NCI-H128 (cell line): Measurements from ENCODE around the gene CTNNB1.

ENCODE experiments used
- DNase-seq: peaks from one replicate; lab custom pipeline; 2025; ENCODE audit not compliant: unreplicated experiment; lab: John Stamatoyannopoulos, UW

Gene CTNNB1

DNA sequence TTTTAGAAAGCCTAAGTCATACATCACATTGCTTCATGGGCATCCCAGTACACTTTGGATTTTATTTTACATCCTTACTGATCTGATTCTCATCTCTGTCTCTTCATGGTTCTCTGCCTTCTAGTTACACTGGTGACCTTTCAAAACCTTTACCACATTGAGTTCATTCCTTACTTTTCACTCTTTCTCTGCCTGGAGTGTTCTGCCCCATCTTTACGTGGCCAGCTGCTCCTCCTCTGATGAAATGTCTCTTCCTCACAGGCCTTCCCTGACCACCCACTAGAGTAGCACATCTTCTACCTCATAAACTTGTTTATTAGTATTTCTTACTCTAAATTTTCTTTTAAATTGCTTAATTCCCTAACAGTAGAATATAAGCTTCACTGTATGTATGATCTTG lies 17.7 kb downstream of the CTNNB1 start:
- DNase-seq = no peak

DNA sequence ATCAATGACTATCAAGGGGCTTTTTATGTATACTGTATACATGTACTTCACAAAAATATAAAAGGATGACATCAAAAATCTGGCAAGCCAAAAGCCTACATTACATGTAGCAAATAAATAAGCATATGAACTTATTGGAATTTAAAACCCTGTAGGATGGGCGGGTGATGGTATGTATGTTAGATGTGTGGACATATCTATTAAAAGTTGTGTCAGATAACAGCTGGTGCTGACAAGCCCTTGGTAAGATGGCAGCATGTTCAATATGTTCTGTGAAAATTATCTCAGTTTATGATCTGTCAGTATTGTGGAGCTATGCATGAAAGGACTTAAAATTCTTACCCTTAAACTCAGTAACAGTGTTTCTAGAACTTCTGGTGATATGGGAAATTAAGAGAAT lies 20.1 kb downstream of the CTNNB1 start:
- DNase-seq = no peak

DNA sequence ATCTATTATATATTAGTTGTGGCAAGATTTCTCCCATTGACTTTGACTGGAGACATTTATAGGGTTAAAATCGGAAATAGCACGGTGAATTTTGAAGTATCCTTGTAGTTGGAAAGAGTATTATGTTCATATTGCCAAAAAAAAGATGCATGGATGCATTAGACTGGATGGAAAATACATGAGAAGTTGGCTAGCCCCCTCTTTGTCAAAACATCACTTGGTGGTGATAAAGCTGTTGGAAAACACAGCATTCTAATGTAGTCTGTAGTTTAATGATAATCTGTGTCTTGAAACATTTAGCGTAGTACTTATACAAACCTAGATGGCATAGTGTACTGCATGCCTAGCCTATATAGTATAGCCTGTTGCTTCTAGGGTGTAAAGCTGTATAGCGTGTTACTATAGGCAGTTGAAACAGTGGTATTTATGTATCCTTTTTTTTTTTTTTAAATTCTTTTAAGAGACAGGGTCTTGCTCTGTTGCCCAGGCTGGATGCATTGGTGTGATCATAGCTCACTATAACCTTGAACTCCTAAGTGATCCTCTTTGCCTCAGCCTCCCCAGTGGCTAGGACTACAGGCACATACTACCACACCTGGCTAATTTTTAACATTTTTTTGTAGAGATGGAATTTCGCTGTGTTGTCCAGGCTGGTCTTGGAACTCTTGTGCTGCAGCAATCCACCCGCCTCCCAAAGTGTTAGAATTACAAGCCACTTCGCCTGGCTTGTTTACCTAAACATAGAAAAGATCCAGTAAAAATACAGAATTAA lies 21.8 kb downstream of the CTNNB1 start:
- no peak for DNase-seq

GRCh38 chr3:41222012-41222411 lies 22.7 kb downstream of the CTNNB1 start:
- DNase-seq = no peak

DNA sequence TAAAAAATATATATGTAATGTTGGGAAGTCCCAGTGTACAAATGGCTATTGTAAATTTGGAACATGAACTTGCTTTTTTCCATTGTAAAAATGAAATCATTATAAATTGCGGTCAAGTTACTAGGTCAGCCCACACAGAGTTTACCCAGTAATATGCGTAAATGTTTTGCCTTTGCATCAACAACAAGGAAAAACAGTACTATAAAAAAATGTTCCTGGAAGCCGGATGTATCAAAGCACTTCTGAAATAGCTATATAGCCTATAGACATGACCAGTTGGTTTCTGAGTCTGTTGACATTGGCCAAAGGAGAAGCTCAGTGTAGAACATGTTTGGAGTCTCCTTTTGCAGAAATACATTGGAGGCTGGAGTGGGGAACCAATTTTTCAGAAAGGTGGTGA lies 23.2 kb downstream of the CTNNB1 start:
- DNase-seq = no peak

DNA sequence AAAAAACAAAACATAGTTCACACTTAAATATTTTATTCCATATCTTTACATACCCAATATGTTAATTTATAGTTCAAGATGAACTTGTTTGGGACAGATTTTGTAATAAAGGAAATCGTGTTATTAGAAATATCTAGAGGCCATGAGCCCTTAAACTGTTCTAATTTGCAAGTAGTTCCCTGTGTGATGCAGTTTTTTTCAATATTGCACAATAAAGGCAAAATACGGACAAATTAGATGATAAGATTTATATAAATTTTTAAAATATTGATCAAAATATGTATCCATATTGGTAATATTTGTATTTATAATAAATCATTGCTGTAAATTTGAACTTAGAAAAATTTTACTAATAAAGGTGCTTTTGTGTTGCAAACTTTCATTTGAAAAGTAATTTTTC lies 23.8 kb downstream of the CTNNB1 start:
- DNase-seq = no peak

GRCh38 chr3:41223691-41224090 lies 24.4 kb downstream of the CTNNB1 start:
- no peak for DNase-seq

DNA sequence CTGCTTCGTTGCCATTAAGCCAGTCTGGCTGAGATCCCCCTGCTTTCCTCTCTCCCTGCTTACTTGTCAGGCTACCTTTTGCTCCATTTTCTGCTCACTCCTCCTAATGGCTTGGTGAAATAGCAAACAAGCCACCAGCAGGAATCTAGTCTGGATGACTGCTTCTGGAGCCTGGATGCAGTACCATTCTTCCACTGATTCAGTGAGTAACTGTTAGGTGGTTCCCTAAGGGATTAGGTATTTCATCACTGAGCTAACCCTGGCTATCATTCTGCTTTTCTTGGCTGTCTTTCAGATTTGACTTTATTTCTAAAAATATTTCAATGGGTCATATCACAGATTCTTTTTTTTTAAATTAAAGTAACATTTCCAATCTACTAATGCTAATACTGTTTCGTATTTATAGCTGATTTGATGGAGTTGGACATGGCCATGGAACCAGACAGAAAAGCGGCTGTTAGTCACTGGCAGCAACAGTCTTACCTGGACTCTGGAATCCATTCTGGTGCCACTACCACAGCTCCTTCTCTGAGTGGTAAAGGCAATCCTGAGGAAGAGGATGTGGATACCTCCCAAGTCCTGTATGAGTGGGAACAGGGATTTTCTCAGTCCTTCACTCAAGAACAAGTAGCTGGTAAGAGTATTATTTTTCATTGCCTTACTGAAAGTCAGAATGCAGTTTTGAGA lies 25.0 kb downstream of the CTNNB1 start:
- no peak for DNase-seq

DNA sequence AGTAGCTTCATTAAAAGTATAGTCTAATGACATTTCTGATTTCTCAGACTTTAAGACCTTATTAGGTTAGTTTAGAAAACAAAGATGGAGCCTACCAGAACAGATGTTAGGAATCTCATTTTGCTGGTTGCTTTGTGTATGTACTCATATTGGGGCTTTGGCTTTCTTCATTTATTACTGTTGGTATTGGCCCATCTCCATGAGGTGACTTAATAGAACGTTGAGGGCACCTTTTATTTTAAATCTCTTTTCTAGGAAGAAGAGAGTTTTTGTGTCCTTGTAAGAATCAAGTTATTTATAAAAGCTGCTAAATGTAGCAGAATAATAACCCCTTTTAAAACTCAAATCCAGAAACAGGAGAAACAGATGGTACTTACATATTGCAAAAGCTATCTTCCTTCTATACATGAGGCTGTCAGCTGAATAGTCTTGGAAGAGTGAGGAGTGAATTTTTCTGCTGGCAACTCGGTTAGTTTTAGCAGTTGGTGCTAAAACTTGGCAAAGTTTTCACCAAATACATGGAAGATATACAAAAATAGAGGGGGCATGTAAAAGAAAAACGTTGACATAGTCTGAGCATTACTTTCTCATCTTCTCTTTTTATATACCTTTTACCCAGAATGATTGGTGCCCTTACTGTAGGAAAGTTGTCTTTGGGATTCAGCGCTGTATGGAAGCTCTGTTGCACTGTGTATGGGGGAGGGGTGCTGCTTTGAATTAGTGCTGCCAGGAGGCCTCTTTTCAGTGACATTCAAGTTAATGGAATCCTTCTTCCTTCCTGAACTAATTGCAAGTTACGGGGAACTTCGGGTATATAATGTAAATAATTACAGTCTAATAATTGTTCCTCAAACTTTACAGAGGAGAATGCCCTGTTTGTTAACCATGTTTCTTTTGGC lies 35.8 kb downstream of the CTNNB1 start:
- DNase-seq = no peak

DNA sequence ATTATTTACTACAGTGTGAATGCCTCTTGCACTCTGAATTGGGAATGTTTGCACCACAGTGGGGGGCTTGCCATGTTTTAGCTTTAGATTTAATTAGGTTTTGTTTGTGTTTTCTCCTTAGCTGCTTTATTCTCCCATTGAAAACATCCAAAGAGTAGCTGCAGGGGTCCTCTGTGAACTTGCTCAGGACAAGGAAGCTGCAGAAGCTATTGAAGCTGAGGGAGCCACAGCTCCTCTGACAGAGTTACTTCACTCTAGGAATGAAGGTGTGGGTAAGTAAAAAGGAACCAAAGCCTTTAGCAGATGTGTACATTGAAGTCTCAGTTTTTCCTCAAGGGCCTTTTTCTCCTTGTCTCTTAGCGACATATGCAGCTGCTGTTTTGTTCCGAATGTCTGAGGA lies 36.9 kb downstream of the CTNNB1 start:
- no peak for DNase-seq

- DNase-seq = no peak
Observed at GRCh38 chr3:41237907-41238306, 38.6 kb downstream of the CTNNB1 start.

- no peak for DNase-seq
Observed at GRCh38 chr3:41239587-41239986, 40.3 kb downstream of the CTNNB1 start.

DNA sequence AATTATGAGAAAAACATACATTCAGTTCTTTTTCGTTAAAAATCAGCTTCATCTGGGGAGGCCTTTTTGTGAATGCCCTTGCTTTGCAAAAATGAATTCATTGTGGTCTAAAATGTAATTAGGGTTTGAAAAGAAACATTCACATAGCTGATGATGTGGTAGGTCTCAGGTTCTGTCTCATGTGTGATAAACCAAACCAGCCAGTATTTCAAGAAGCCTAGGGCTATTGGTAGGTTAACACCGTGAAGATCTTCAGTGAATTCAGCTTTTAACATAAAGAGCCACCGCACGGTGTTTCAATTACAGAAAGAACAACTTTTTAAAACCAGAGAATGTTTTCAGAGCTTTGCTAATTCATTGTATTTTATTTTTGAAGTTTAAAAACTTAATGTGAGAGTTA lies 41.9 kb downstream of the CTNNB1 start:
- DNase-seq = no peak

DNA sequence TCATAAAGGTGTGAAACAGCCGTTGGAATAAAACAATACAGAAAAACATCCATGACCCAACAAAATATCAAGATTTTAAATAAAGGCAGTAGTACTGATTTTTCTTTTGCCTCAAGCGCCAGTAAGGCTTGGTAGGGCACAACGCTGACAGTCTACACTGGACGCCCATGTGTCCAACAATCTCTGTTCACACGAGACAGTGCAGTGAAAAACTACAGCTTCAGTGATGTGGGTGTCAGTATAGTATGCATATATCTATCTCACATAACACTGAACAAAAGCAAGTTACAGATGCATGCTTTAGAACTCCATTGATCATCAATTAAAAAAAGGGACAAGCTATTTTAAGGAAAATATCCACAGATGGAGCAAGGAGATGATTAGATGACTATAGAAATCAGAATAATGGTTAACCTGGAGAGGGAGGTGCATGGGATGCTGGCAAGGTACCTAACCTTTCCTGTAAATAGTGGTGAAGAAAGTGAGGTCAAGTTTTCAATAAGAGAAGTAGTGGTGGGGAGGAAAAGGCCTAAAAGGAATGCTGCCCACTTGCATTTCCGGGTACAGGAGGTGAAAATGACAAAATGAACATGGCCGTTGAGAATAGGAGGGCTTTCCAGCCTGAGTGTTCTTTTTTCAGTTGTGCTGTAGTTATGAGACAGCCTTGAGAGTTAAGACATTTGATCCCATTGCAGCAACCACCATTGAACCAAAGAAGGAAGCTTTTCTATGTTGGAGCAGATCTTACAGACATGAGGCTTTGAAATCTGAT lies 42.7 kb downstream of the CTNNB1 start:
- DNase-seq = no peak

GRCh38 chr3:41243183-41243582 lies 43.9 kb downstream of the CTNNB1 start:
- DNase-seq = no peak

DNA sequence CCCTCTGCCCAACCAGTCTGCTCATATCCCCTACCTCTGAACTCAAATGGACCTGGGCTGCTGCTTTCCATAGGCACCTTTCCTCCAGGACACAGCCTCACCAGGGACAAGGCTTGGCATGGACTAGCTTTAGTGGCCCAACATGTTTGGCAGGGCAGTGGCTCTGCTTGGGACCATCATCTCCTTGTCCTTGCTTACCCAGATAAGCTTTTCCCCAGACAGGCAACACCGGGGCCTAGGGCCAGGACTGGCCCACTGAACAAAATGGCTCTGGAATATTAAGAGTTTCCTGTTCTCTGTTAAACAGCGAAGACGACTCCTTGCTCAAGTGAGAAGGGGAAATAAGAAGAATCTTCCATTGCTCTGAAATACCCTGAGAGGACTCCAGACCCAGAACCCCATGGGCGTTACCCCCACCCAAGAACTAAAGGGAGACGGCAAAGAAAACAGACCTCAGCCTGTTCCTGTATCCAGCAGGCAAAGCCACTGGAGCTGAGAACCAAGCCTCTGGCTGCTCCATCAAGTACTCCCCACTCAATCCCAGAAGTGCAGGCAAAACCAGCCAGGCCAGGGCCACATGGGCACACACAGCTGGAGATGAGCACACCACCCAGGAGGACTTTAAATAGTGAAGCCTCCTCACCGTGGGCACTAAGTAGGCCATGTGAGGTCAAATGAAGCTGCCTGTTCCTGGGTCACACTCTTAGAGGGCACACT lies 45.5 kb downstream of the CTNNB1 start:
- no peak for DNase-seq

- no peak for DNase-seq
Observed at GRCh38 chr3:41247055-41248004, 48.0 kb downstream of the CTNNB1 start.

DNA sequence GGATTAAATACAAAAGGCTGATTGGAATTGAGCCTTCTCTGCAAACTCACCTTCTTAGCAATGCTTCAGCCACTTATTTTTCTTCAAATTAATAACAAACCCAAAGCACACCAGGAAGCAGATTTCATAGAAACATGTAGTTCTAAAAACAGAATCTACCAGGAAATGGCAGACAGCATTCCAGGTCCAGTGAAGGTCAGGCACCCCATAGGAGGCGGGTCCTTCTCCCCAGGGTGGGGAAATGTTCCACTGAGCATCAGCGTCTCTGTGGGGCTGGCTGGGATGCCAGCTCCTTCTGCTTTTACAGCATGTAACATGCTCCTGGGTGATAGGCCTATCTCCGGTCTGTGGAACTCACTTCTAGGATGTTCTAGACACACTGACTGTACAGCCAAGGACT lies 49.2 kb downstream of the CTNNB1 start:
- DNase-seq = no peak

DNA sequence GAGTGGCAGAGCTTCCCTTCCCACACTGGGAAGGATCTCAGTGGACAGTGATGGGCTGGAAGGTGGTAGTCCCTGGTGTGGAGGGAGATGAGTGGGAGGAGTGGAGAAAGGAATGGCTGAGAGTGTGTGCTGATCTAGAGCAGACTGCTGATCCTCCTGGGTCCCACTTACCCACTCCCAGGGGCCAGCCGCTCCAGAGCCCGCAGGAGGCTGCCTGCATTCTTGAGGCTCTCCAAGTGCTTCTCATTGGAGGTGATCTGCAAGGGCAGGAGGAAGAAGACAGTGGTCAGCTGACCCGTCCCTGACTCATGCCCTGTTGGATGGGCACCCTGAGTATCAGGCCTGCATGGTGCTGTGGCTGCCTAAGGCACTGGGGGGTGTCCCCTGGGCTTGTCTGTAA lies 50.0 kb downstream of the CTNNB1 start:
- no peak for DNase-seq
